GM10248 (cell line): ENCODE measurements around the gene PLPP1.

Experiments
- CTCF ChIA-PET: fragments of 300-600 bp; sonication (Branson Sonifier 250); formaldehyde crosslinking; extraction: SDS; loops from one replicate; lab custom pipeline; 2021; ENCODE audit warnings: antibody characterized with exemption; lab: Yijun Ruan, JAX
- POLR2A ChIA-PET: fragments of 350-650 bp; sonication (Branson Sonifier 250); formaldehyde crosslinking; extraction: SDS; loops from one replicate; lab custom pipeline; 2020; ENCODE audit warnings: antibody characterized with exemption; lab: Yijun Ruan, JAX
- DNase-seq: peaks from one replicate; pipeline ENCODE4 v3.0.0; 2012; ENCODE audit errors: extremely low spot score
- TF ChIP-seq, protein P1 (sequence below): IDR thresholded peaks from 2 replicates; pipeline ENCODE4 v1.5.1; 2012; ENCODE audit warnings: mild to moderate bottlenecking, low read depth; ENCODE audit errors: extremely low read depth, missing control alignments, control extremely low read depth

The PLPP1 gene

DNA sequence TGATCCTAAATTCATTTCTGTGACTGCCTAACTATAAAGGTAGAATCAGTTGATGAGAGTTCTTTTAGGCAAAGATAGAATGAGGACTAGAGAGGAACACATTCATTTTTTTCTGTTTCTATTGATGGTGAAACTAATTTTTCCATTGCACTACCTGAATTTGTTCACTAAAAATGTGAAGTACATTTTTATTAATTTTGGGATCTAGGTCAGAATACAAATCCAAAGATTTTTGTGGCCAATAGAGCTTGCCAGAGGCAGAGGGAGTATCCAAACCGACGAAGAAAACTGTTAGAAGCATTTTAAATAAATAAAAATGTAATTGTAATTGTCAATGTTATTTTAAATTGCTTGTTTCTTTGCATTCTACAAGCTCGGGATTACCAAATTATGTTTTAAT, 148.9 kb downstream of the PLPP1 start:
- TF ChIP-seq, protein P1, sequence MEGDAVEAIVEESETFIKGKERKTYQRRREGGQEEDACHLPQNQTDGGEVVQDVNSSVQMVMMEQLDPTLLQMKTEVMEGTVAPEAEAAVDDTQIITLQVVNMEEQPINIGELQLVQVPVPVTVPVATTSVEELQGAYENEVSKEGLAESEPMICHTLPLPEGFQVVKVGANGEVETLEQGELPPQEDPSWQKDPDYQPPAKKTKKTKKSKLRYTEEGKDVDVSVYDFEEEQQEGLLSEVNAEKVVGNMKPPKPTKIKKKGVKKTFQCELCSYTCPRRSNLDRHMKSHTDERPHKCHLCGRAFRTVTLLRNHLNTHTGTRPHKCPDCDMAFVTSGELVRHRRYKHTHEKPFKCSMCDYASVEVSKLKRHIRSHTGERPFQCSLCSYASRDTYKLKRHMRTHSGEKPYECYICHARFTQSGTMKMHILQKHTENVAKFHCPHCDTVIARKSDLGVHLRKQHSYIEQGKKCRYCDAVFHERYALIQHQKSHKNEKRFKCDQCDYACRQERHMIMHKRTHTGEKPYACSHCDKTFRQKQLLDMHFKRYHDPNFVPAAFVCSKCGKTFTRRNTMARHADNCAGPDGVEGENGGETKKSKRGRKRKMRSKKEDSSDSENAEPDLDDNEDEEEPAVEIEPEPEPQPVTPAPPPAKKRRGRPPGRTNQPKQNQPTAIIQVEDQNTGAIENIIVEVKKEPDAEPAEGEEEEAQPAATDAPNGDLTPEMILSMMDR: no peak
- POLR2A ChIA-PET: no interaction called here

DNA sequence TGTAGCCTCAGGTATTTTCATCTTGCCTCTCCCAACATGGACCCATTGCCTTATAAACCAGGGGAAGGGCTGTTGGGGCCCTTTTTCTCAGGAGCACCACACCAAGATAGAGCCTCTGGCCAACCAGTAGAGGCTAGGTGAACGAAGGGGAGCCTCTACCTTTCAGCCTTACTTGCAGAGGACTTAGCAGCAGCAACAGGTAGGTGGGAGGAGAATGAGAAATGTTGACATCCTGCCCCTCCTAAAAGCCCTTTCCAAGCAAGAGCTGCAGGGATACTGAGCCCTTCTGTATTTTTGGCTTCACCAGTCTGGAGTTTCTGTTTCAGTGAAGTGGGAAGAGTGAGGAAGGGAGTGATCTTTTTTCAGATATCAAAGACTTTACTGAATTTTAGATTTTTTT, 149.5 kb downstream of the PLPP1 start:
- TF ChIP-seq, protein P1: no peak
- DNase-seq: no peak
- CTCF ChIA-PET: no interaction called here
- POLR2A ChIA-PET: no interaction called here

More for the DNA sequence above, 148.9 kb downstream of the PLPP1 start:
- CTCF ChIA-PET: interaction anchor here (1.7 kb wide), 1 partner anchor 16 kb away, joined by 4 read pairs; no protein-coding TSS in a partner anchor
- no peak for DNase-seq

DNA sequence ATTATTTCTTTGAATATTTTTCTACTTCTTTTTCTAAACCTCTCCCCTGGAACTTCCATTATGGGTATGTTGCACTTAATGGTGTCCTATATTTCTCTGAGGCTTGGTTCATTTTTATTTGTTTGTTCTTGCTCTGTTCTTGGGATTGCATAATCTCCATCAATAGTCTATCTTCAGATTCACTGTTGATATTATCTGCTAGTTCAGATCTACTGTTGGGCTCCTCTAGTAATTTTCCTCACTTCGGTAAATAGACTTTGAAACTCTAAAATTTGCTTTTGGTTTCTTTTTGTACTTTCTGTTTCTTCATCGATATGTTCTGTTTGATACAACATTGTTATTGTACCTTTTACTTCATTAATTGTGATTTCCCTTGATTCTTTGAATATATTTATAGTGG, 150.7 kb downstream of the PLPP1 start:
- DNase-seq: no peak
- ChIA-PET CTCF (no interaction called here), POLR2A (no interaction called here)
- TF ChIP-seq, protein P1: no peak

DNA sequence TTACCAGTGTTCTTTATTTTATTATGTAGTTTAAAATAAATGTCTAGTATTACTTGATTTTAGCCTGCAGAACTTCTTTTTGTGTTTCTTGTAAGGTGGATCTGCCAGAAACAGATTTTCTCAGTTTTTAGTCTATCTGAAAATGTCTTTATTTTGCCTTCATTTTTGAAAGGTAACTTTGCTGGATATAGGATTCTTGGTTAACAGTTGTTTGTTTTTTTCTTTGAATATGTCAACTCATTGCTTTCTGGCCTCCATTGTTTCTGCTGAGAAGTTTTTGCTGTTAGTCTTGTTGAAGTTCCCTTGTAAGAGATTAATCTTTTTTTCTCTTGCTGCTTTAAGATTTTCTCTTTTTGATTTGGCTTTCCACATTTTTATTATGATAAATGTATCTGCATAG, 151.5 kb downstream of the PLPP1 start:
- CTCF ChIA-PET: interaction anchor here (1.6 kb wide), 1 partner anchor 21 kb away, joined by 3 read pairs; no protein-coding TSS in a partner anchor
- TF ChIP-seq, protein P1: no peak
- POLR2A ChIA-PET: no interaction called here

DNA sequence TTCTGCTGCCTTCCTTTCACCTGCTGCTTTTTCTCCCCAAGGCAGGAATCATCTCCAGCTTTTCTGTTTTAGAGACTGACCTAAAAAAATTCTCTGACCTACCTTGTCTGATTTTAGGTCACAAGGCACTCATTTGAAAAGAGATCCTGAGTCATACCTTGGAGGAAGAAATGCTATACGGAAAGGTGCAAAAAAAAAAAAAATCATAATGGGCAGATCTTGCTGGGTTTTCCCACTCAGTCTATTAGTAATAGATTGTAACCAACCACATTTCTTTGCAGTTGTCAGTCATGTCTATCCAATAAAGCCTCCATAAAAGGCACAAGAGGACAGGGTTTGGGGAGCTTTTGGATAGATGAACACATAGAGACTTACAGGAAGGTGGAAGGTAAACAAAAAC, 157.0 kb downstream of the PLPP1 start:
- ChIA-PET POLR2A (no interaction called here), CTCF (interaction anchor here (1.4 kb wide), 1 partner anchor 10 kb away, joined by 5 read pairs; no protein-coding TSS in a partner anchor)
- TF ChIP-seq, protein P1: no peak
- no peak for DNase-seq

More for the DNA sequence above, 151.5 kb downstream of the PLPP1 start:
- DNase-seq: no peak
